NCI-H82 treated with DMSO at 0.1 percent for 48 hours (cell line): ENCODE measurements around the gene IMMP1L.

Experiments
- DNase-seq: peaks from one replicate; lab custom pipeline; 2025; ENCODE audit not compliant: unreplicated experiment; lab: John Stamatoyannopoulos, UW

Gene IMMP1L

DNA sequence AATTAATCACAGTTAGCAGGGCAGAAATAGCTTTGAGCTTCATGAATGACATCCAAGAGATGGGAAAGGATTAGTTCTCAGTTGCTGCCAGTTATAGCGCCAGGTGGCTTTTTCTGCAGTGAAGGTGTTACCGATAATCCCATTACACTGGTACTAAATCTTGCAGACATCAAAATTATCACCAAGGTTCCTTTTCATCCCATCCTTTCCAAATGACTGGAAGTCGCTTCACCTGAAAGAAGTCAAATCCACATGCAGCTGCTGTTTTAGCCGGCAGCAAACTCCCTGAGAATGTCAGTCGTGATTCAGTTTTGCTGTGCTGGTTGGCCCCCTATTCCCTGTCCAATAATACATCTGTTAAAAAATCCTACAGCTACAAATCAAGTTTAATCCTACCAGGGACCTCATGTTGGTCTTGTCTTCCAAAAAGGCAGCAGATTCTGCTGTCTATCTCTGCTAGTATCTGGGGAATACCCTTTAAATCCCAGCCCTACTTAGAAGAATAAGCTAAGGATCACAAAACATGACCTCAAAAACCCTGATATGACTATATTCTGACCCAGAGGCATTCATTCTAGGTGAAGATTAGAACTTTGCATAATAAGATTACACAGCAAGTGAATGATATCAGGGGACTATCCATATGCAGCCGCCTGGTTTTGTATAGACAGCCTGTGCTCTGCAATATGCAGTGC, 31.7 kb downstream of the IMMP1L start:
- peak; percentile 93 for DNase-seq

DNA sequence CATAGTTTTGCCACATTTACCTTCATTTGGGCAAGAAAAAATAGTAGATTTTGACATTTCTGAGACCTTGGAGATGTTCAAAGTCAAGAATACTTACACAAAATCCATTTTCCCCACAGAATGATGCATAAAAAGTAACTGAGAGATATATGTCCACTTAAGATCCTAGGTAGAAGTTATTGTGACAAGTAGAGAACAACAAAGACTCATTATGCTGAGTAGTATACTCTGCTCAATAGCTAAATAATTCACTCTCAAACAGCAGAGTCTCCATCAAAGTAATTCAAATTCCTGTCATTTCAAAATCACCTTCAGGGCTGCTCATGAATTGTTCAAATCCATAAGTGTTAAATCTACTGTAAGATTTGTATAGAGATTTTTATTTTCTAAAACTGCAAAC, 35.3 kb downstream of the IMMP1L start:
- DNase-seq, result no peak

DNA sequence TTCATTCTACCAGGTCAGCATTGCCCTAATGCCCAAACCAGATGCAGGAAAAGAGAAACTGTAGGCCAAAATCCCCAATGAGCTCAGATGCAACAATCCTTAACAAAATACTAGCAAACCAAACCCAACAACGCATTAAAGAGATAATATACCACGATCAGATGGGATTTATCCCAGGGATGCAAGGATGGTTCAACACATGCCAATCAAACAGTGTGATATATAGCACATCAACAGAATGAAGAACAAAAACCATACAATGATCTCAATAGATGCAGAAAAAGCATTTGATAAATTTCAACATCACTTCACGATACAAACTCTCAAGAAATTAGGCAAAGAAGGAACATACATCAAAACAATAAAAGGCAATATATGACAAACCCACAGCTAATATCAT, 45.0 kb downstream of the IMMP1L start:
- no peak for DNase-seq

DNA sequence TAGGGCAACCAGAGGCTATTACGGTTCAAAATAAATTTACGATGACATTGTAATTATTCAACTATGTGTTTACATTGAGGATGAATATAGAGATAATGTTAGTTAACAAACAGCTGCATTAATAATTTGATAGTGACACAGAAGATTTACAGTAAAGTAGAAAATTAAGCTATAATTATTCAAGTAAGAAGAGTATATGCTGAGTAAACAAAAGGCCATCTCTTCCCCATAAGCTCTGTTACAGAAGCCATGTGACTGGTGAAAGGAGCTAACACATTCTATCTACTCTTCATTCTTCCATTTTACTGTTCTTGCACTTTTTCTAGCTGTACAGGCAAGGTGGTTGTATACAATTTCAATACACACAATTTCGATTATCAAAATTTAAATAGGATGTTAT, 54.2 kb downstream of the IMMP1L start:
- no peak for DNase-seq

DNA sequence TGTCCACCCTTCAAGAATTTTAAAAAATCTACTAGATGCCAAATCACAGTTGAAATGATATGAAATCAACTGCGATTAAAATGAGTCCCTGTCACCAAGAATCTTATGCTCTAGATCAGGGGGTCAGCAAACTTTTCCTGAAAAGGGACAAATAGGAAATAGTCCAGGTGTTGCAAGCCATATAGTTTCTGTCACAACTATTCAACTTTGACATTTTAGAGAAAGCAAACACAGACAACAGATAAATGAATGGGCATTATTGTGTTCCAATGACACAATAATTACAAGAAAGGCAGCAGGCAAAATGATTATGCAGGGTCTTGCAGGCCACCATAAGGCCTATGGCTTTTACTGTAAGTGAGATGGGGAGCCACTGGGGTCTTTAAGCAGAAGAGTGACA, 58.6 kb downstream of the IMMP1L start:
- no peak for DNase-seq

DNA sequence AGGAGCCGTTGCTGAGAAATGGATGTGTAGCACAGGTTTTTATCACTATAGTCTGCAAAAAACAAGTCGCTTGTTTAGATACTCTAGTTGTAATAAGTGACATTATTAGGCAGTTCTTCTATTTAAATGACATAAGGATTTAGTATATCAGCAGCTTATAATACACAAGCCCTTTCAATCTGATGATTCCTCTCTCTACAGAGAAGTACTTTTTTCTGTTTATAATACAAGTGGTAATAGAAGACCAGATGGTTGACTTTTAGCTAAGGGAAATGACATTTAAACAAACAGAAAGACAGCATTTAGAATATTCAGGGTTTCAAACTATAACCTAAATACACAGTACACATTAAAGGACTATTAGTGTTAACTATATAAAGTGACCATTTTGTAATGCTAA, 60.4 kb downstream of the IMMP1L start:
- DNase-seq, result no peak

DNA sequence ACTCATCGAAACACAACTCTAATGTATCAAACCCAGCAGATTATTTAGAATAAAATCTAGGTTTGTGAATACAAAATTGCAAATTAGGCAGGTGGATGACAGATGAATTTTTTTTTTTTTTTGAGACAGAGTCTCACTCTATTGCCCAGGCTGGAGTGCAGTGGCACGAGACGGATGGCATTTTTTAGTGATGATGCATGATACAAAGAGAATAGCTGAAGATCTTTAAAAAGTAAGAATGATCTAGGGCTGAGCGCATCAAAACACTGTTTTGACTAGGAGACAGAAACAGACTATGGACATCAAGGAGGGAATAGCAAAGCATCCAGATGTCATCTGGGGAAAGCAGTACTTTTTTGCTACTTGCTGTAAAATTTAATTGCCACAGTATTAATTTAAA, 63.8 kb downstream of the IMMP1L start:
- DNase-seq, result no peak

DNA sequence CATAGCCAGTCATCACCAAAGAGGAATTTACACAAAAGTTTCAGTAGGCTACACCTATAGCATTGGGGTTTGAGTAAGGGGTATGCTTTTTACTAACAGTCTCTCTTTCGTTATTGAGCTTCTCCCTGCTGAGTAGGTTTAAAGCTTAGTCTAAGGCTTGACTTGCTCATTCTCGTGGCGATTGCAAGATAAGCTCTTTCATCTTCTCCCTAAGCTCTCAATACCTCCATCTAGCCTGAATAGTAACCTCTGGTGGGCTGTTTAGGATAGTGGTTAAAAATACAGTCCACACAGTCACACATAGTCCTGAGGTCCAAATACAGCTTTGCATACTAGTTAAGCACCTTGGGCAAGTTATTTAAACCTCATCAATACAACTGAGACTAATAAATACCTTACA, 65.6 kb downstream of the IMMP1L start:
- DNase-seq, result no peak

DNA sequence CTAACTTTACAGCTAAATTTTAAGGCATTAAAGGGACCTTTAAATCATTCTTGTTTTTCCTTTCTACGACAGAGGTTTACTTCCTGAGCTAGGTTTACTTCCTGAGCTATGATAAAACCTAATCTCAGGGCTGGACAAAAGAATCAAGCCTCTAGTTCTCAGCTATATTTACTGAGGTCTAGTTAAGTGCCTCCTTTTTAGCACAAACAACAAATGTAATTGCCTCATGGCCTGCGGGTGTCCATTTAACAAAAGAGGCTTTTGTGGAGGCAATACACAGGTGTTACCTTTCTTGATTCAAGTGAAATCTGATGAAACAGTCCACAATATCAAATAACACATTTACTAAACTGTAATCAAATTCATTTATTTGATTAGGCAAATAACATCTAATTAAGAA, 67.3 kb downstream of the IMMP1L start:
- DNase-seq, result no peak

DNA sequence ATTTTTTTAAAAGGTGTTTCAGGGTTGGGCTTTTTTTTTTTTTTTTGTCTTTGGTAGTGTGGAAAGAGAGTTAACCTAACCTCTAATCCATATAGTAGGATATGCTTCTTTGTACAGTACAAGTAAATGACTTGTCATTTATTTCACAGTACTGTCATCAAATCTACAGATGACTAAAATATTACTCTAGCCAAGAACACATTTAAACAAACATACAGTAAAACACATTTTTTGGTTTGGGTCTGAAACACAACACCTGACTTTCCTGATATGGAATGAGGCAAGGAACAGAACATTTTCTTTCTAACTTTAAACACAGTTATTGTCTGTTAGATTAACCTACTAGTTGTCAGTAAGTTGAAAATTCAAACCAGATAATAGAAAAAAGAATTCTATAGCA, 68.1 kb downstream of the IMMP1L start:
- DNase-seq, result no peak

DNA sequence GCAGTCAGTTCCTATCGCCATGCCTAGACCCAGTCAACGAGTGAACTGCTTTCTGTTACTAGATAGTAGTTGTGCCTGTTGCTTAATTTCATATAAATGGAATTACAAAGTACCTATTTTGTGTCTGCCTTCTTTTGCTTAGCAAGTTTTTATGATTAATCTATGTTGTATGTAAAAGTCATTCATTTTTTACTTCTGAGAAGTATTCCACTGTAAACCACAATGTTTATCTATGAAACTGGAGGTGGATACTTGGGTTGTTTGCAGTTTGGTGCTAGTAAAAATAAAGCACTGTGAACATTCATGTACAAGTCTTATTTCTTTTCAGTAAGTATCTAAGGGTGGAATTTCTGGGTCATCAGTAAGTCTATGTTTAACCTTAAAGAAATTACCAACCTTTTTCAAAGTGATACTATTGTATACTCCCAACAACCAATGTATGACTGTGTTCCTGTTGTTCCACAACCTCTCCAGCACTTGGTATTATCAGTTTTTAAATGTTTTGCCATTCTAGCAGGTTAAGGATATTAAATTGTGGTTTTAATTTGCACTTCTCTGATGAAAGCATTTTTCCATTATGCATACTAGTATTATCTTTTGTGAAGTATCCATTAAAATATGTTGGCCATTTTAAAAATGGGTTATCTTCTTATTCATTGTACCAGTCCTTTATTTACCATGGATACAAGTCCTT, 71.5 kb downstream of the IMMP1L start:
- no peak for DNase-seq

DNA sequence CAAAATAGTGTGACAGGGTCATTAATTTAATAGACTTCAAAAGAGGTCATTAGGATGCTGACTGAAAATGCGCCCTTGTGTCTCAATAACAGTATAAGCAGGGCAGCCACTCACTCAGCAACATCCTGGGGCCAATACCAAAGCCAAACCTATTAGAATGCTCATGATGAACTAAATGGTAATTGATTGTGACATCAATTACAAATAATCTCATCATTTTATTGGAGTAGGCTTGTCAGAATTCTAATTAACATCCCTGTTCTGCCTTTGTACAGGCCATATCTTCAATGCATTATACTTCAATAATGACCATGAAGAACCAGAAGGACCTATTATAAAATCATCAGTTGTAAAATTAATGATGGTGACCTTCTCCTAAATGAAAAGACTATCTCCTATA, 75.6 kb downstream of the IMMP1L start:
- DNase-seq, result no peak

DNA sequence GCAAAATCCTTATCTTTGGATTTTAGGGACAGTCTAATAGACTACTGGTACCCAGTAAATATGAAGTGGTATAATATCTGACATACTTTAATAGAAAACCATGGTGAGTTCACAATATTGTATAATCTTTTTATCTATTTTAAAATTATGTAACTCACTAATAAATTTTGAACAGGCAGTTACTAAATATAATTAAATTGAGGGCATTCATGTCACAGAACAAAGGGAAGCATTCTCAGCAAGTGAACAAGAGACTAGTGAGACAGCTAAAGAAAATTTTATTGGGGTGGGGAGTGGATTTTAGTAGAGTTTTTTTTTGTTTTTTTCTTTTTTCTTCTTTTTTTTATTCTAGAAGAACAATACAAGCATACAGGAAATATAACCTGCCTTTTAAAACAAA, 84.8 kb downstream of the IMMP1L start:
- no peak for DNase-seq

DNA sequence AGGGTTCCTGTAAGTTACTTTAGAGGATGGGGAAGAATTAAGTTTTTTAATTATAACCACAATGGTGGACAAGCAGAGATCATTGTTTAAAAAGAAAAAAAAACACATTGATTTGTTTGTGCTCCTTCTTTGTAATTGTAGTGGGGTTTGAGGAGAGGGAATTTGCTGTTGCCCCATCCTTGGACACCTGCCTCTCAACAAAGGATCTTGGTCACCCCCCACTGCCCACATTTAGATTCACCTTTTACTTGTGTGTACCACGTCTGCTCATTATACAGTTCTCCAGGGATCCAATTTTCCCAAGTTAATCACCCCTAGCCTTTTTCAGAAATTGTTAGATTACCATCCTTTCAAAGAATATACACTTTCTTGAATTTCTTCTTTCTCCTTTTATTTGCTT, 86.7 kb downstream of the IMMP1L start:
- DNase-seq, result no peak

DNA sequence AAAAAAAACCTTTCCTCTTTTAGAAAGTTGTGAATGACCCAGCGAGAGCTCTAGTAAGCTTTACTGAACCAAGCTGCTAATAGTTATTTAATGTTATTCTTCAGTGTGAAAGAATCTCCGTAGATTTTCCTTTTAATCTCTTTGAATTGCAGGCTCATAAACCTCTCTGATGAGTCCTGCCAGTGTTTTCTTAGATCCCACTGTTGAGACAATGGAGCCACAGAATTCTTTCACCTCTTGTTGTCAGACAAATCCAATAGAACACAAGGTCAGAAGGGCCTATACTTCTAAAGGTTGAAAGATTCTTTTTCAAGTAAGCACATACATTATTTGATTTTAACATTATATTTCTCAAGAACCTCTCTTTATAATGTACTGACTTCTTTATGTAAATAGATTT, 87.6 kb downstream of the IMMP1L start:
- DNase-seq, result no peak

DNA sequence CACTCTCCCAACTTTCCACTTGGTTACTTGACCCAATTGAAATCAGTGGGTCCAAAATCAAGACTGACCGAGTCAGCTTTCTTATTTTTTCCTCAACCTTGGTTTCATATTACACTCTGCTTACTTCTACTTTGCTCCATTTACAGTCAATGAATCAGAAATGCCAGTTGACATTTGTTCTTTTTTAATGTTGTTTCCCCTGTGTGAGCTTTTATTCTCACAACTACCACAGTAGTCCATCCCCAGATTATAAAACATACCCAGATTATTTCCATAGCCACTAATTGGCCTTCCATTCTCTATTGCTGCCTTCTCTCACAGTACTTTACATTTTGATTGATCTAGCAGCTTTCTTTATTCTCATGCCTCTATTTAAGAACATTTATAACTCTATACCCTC, 89.8 kb downstream of the IMMP1L start:
- no peak for DNase-seq

DNA sequence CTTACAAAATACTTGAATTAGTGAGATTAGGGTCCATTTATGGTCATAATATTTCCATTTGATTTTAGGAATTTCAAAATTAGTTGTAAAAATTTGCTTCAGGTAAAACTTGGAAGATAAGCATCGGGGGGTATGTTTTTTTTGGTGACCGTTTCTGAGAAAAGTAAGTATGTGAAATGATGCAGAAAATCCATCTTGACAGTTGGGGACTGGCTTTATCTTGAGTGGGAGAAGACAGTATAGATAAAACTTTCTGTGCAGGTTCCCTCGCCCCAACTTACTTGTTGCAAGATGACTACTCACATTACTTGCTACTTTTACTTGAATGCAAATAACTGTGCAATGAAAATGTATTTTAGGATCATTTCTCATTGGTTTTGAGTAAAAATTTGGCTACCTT, 90.3 kb downstream of the IMMP1L start:
- no peak for DNase-seq

DNA sequence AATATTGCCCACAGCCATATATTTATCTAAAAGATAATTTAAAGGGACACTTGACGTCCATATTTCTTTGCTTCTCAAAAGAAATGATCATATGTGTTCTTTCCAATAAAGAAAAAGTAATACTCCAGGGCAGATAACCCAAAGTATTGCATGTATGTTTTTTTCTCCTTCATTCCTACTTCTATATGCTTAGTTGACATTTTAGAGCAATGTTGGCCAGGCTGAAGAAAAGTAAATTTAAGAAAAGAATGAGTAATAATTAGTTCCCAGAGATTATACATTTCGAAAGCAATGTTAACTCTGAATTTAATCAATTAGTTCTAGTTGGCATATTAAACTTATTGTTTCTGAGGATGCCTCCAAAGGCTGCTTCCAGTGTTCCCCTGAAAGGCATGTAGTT, 91.6 kb downstream of the IMMP1L start:
- no peak for DNase-seq

DNA sequence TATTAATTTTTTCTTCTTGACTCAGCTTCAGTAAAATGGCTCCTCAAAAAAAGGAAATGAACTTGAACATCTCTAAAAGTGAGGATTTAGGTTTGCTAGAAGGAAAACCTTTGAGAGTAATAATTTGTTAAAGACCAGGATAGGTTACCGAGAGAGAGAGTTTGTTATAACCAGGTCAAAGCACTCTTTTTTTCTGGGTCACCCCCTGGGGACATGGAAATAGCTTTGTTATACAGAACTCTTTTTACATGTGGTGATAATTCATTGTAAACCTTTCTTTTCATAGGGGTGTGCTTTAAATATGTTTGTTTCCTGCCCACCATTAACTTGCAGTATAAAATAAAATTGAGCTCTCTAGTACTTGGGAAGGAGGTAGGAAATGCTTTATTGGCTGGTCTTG, 92.1 kb downstream of the IMMP1L start:
- no peak for DNase-seq

DNA sequence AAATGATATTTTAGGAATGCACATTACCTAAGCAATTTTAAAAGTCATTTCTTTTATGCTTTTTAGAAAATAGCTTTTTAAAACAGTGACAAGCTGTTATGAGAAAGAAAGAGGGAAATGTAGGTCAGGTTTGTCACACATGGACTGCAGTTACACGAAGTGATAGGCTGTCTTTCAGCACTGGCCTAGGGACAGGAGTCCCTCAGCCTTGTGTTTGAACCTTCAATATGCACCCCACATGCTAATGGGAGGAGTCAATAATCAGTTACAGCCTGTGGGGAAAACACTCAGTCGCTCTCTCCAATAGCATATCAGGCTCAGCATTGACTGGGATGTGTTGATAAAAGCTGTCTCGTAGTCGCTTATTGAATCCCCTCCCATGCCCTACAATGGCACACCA, 94.0 kb downstream of the IMMP1L start:
- no peak for DNase-seq

DNA sequence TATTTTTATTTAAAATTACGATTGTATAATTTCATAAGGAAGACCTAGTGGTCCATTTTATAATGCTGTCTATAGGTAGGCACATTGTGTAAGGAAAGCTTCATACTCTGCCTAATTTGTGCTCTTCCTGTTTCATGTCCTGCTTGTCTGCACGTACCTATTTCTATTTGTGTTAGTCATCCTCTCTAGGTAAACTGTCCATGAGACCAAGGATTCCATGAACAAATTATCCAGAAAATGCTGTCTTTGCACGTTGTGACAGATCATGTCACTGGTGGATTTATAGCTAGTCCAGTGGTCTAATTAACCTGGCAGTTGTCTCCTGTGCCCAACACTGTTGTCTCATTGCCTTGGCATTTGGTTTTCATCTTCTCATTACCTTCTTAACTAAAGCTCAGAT, 95.1 kb downstream of the IMMP1L start:
- DNase-seq, result no peak

DNA sequence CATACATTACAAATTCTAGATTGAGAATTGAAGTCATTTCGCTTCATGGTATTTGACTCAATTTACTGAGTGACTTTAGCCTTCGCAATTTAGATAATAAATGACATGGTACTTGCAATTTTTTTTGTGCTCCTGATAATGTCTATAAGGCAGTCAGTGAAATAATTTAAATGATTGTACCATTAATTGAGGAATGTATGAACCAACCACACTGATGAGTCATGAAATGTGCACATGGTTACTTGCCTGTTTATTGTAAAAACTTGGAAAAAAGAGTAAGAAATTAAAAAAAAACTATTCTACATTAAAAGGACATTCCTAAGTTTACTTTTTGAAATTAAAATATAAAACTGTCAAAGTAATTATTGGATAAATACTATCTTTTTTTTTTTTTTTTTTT, 96.5 kb downstream of the IMMP1L start:
- DNase-seq, result no peak

DNA sequence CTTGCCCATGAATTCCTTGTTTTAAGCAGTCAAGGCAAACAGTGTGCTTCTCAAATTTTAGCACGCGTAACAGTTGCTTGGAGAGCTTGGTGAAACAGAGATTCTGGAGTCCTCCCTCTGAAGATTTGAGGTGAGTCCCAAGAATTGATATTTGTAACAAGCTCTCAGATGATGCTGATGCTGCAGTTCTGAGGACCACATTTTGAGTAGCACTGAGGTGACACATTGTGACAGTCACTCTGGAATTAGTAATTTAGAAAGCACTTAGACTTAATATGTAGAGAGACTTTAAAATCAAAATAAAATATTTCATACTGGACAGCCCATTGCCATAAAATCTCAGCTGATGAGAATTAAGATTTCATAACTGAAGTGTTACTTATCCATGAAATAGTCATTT, 101.2 kb downstream of the IMMP1L start:
- no peak for DNase-seq
